Nephron progenitor cell (in vitro differentiated cells): Measurements from ENCODE around the gene SAYSD1.

Source experiments
- DNase-seq: peaks from one replicate; pipeline ENCODE4 v3.0.0; 2021
- H3K27ac Mint-ChIP-seq: 2 replicates; pipeline ENCODE4 v1.8.0; 2021; ENCODE audit warnings: mild to moderate bottlenecking, moderate library complexity, mixed read lengths
- H3K27me3 Mint-ChIP-seq: 2 replicates; pipeline ENCODE4 v1.8.0; 2021; ENCODE audit warnings: mild to moderate bottlenecking, low read depth, mixed read lengths; ENCODE audit not compliant: poor library complexity
- H3K36me3 Mint-ChIP-seq: 2 replicates; pipeline ENCODE4 v1.8.0; 2021; ENCODE audit warnings: low read depth, mixed read lengths
- H3K4me1 Mint-ChIP-seq: 2 replicates; pipeline ENCODE4 v1.8.0; 2021; ENCODE audit warnings: mixed read lengths
- H3K4me3 Mint-ChIP-seq: 2 replicates; pipeline ENCODE4 v1.8.0; 2021; ENCODE audit warnings: mild to moderate bottlenecking, moderate library complexity, mixed read lengths
- H3K9me3 Mint-ChIP-seq: 2 replicates; pipeline ENCODE4 v1.8.0; 2021; ENCODE audit warnings: mild to moderate bottlenecking, moderate library complexity, mixed read lengths
- TF ChIP-seq, protein P1 (sequence below): fragments of 200-600 bp; sonication (generic); IDR thresholded peaks from 2 replicates; pipeline ENCODE4 v1.5.0; 2021; ENCODE audit warnings: antibody characterized with exemption

Gene SAYSD1

DNA sequence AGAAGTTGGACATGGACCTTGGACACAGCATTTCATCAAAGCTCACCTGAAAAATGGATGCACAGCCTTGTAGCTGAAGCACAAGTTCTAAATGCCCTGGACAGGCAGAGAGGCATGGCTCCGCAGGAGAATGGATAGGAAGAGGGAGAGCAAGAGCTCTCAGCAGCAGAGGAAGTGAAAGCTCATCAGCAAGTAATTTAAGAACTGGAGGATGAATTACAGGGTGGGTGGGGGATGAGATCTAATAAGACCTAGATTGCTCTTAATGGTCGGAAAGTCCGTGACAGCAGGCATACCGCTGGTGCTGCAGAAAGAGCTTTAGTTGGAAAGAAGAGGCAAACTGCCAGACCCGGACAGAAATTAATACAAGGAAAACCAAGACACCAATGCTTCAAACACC, 37.3 kb upstream of the SAYSD1 start:
- Mint-ChIP-seq H3K27ac (no peak overlapping the region), H3K27me3 (peaks cover 30% of the 10 kb centered on the region), H3K4me3 (peak overlapping the region; percentile 34), H3K36me3 (no peaks in the 10 kb centered on the region), H3K9me3 (no peaks in the 10 kb centered on the region), H3K4me1 (peaks cover 81% of the 10 kb centered on the region)
- TF ChIP-seq, protein P1, sequence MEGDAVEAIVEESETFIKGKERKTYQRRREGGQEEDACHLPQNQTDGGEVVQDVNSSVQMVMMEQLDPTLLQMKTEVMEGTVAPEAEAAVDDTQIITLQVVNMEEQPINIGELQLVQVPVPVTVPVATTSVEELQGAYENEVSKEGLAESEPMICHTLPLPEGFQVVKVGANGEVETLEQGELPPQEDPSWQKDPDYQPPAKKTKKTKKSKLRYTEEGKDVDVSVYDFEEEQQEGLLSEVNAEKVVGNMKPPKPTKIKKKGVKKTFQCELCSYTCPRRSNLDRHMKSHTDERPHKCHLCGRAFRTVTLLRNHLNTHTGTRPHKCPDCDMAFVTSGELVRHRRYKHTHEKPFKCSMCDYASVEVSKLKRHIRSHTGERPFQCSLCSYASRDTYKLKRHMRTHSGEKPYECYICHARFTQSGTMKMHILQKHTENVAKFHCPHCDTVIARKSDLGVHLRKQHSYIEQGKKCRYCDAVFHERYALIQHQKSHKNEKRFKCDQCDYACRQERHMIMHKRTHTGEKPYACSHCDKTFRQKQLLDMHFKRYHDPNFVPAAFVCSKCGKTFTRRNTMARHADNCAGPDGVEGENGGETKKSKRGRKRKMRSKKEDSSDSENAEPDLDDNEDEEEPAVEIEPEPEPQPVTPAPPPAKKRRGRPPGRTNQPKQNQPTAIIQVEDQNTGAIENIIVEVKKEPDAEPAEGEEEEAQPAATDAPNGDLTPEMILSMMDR, result no peak
- DNase-seq, result no peak

DNA sequence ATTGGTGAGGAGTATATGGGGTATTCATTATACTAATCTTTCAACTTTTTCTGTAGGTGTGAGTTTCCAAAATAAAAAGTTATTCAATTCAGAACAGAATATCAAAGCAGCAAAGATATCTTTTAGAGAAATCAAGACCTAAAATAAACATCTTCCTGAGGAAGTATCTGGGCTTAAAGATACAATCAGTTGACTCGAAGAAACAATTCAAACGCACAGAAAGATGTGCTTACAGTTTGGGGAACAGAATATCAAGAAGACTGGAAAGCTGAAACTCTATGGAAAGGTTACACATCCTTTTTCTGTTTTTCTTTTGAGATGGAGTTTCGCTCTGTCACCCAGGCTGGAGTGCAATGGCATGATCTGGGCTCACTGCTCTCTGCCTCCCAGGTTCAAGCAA, 36.2 kb upstream of the SAYSD1 start:
- H3K27ac Mint-ChIP-seq, result peak overlapping the region; percentile 29
- H3K4me1 Mint-ChIP-seq, result peaks cover 82% of the 10 kb centered on the region
- H3K9me3 Mint-ChIP-seq, result no peaks in the 10 kb centered on the region
- TF ChIP-seq, protein P1, result no peak
- no peaks in the 10 kb centered on the region for H3K36me3 Mint-ChIP-seq
- no peak for DNase-seq
- peak overlapping the region; percentile 24 for H3K4me3 Mint-ChIP-seq
- peaks cover 30% of the 10 kb centered on the region for H3K27me3 Mint-ChIP-seq

DNA sequence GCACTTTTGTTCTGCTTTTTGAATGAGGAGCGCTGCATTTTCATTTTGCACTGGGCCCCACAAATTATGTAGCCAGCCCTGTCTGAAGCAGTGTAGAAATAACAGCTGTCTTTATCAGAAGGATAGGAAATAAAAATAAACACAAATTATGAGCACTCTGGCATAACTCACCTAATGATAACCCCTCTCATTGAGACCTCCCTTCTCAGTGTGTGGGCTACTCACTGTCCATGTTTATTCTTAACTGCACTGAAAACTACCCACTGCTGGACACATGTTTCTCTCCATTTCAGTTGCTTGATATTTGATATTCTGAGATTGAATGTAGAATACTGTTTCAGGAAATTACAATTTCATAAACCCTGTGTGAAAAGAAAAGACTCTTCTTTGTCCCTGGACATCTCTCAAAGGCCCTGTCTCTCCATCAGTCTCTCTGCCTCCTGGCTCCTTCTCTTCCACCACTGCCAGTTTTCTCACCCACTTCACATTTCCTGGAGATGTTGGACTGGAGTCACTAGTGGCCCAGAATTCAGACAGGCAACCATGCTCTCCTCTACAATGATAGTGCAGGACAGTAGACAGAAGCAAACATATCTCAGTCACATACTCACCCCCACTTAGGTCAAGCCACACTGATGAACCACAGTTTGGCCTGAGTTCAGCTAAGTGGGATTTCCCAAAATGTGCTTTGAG, 29.6 kb upstream of the SAYSD1 start:
- peaks cover 67% of the 10 kb centered on the region for H3K4me1 Mint-ChIP-seq
- H3K27me3 Mint-ChIP-seq, result peaks cover 39% of the 10 kb centered on the region
- DNase-seq, result no peak
- TF ChIP-seq, protein P1, result no peak
- H3K27ac Mint-ChIP-seq, result peak overlapping the region; percentile 61
- H3K36me3 Mint-ChIP-seq, result peaks cover 5% of the 10 kb centered on the region
- H3K4me3 Mint-ChIP-seq, result no peak overlapping the region
- H3K9me3 Mint-ChIP-seq, result peaks cover 4% of the 10 kb centered on the region

DNA sequence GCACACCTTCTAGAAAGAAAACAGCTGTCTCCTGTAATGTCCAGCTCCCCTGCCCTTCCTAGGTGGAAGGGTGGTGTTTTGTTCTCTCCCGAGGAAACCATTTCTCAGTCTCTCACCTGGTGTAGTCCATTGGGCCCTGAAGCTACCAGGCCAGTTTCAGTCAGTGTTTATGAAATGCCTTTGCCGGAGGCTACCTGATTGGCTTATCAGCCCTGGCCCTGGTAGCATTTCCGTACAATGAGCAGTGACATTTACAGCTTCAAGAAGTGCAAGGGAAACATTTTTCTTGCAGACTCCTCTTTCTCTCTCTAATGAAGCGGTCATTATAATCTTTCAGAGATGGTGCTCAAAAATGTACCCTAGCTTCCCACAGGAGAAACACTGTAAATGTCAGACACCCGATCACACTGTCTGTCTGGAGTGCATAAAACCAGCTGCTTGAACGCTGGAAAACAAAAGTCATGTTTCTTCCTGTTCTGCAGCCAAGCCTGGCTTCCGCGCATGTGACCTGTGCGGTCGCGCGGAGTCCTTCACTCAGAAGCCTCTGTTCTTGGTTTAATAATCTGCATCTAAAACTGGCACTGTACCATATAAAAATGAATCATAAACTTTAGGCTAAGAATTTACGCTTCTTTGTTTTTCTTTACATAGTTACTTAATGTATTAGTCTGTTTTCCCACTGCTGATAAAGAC, 28.4 kb upstream of the SAYSD1 start:
- TF ChIP-seq, protein P1, result no peak
- Mint-ChIP-seq H3K27ac (no peak overlapping the region), H3K9me3 (peaks cover 9% of the 10 kb centered on the region), H3K36me3 (peaks cover 5% of the 10 kb centered on the region), H3K27me3 (peaks cover 33% of the 10 kb centered on the region), H3K4me3 (no peak overlapping the region), H3K4me1 (peaks cover 55% of the 10 kb centered on the region)
- no peak for DNase-seq

DNA sequence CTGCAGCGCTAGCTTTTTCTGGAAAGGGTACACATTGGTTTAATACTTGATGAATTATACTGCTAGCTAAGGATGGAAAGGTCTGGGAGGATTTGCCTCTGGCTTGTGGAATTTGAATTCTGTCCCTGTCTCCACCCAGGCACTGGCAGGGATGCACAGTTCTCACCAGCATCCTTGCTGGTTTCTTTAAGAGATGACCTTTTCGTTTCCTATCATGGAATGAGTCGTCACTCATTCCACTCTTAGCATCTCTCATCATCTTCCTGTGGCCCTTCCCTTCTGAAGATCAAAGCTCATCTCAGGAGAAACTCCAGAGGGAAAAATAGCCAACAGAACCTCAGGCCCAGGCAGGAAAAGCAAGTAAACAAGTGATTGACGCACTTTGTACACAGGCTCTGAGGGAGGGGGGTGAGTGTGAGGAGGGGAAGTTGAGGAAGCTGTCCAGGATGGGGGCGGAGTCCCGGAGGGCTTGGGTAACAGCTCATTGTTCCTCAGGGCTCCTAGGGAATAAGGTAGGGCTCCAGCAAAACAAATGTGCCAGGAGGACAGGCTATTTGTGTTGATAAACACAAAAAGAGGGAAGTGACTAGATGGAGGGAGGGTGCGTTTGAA, 25.7 kb upstream of the SAYSD1 start:
- Mint-ChIP-seq H3K36me3 (peaks cover 5% of the 10 kb centered on the region), H3K4me1 (peaks cover 30% of the 10 kb centered on the region), H3K4me3 (no peak overlapping the region), H3K27me3 (peaks cover 33% of the 10 kb centered on the region), H3K27ac (no peak overlapping the region), H3K9me3 (peaks cover 14% of the 10 kb centered on the region)
- no peak for DNase-seq
- TF ChIP-seq, protein P1, result no peak
